ENCODE measurements around the gene RACGAP1.

The RACGAP1 gene

GRCh38 chr12:49967042-49967776 is 58.1 kb downstream of the RACGAP1 start:
- DNase-seq: peak; percentile 96

- no peak for DNase-seq
These were observed 58.7 kb downstream of the RACGAP1 start for GRCh38 chr12:49966511-49967041.

GRCh38 chr12:49965836-49966235 is 59.5 kb downstream of the RACGAP1 start:
- no peak for DNase-seq

GRCh38 chr12:49964849-49965624 is 60.3 kb downstream of the RACGAP1 start:
- DNase-seq: no peak

GRCh38 chr12:49963976-49964815 is 61.1 kb downstream of the RACGAP1 start:
- DNase-seq: no peak

- no peak for DNase-seq
These were observed 62.2 kb downstream of the RACGAP1 start for GRCh38 chr12:49962861-49963765.

- DNase-seq: no peak
These were observed 63.1 kb downstream of the RACGAP1 start for GRCh38 chr12:49961993-49962764.

- DNase-seq: no peak
These were observed 64.0 kb downstream of the RACGAP1 start, which contains the start of gene AQP5 for GRCh38 chr12:49961111-49961922. TSS of gene AQP5 (plus strand) at chr12:49961872. CDS start at chr12:49962018, 146 bp downstream.

- DNase-seq: no peak
These were observed 64.7 kb downstream of the RACGAP1 start for GRCh38 chr12:49960474-49961110.

- no peak for DNase-seq
These were observed 65.4 kb downstream of the RACGAP1 start for GRCh38 chr12:49959685-49960473.

- no peak for DNase-seq
These were observed 67.7 kb downstream of the RACGAP1 start for GRCh38 chr12:49957570-49957967.

- DNase-seq: no peak
These were observed 68.4 kb downstream of the RACGAP1 start for GRCh38 chr12:49956663-49957569.

GRCh38 chr12:49955899-49956662 is 69.2 kb downstream of the RACGAP1 start:
- no peak for DNase-seq

GRCh38 chr12:49954863-49955830 is 70.1 kb downstream of the RACGAP1 start:
- DNase-seq: no peak
